Sigmoid colon (tissue), 3 donors: ENCODE data around the gene SAP30.

Source experiments
- CTCF ChIP-seq, 4 experiments: fragments of 450-650 bp in 3 of 4; fragments of 200-600 bp in 1 of 4; IDR thresholded peaks; one replicate each; pipeline ENCODE4 v1.5.1; 2016 to 2019; ENCODE audit warnings: antibody characterized with exemption in 4 of 4, mild to moderate bottlenecking in 3 of 4, moderate library complexity in 2 of 4
- POLR2A ChIP-seq, 2 donors: fragments of 450-650 bp; IDR thresholded peaks; one replicate each; pipeline ENCODE4 v1.6.1; 2016; ENCODE audit warnings: antibody characterized with exemption in 2 of 2, mild to moderate bottlenecking in 2 of 2, moderate library complexity in 2 of 2

- no peak for TF ChIP-seq CTCF (IDR thresholded peaks at IDR 0.05)
- no peak for TF ChIP-seq POLR2A (IDR thresholded peaks at IDR 0.05)
Measured at GRCh38 chr4:173420801-173421200, 50.0 kb downstream of the SAP30 start.
